Stimulated activated CD8-positive, alpha-beta memory T cell treated with anti-CD3 and anti-CD28 coated beads, Interleukin-2, amount 100 ng/mL, for 1 hour (primary cell): Measurements from ENCODE around the gene ADNP.
"Not testable (repeated sequence)": the region's sequence is repeated elsewhere in the genome, so short reads cannot be mapped to it uniquely, and the experiment has no call there.

Source experiments
- DNase-seq, 2 donors: peaks; one replicate each; pipeline ENCODE4 v3.0.0-alpha.2; 2020; ENCODE audit warnings: low read depth in 2 of 2

The ADNP gene

GRCh38 chr20:50903353-50904051 lies 27.7 kb downstream of the ADNP start:
- DNase-seq: no peak

GRCh38 chr20:50901301-50901700 lies 29.9 kb downstream of the ADNP start:
- DNase-seq: no peak

- no peak for DNase-seq
These were observed 31.0 kb downstream of the ADNP start for GRCh38 chr20:50900261-50900660.

GRCh38 chr20:50898475-50898874 lies 32.8 kb downstream of the ADNP start:
- no peak for DNase-seq

DNA sequence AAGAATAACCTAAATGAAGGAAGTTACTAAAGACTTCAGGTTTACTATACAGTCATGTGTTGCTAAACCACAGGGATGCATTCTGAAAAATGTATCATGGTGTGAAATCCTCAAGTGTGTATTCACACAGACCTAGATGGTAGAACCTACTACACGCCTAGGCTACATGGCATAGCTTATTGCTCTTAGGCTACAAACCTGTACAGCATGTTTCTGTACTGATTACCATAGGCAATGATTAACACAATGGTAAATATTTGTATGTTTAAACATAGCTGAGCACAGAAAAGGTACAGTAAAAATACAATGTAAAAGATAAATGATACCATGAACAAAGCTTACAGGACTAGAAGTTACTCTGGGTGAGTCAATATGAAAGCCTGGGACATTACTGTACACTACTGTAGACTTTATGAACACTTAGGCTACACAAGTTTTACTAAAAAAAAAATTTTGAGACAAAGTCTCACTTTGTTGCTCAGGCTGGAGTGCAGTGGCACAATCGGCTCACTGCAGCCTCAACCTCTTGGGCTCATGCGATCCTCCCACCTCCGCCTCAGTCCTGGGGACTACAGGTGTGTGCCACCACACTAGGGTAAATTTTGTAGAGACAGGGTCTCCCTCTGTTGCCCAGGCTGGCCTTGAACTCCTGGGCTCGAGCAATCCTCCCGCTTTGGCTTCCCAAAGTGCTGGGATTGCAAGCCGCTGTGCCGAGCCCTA lies 36.0 kb downstream of the ADNP start:
- DNase-seq: no peak

GRCh38 chr20:50893620-50894019 lies 37.6 kb downstream of the ADNP start:
- no peak for DNase-seq

- no peak for DNase-seq
These were observed 38.8 kb downstream of the ADNP start for GRCh38 chr20:50892394-50892793.

- no peak for DNase-seq
These were observed 40.1 kb downstream of the ADNP start for GRCh38 chr20:50891138-50891537.

DNA sequence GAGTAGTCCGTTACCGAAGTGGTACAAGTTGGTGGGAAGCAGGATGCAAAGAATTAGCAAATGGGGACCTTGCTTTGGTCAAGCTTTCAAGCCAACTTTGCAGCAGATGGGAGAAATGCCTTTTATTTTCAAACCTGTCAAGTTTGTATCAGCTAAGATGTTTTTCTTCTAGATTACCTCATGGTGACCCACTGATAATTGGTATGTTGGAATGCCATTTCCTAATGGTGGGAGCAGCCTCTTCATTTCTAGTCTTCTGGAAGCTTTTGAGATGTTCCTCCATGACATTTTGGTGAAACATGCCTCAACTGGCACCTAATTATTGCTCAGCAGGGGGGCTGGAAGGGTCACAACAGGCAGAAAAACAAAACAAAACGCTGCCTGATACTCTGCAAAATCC lies 43.7 kb downstream of the ADNP start:
- DNase-seq: no peak

- no peak for DNase-seq
These were observed 45.0 kb downstream of the ADNP start for GRCh38 chr20:50886184-50886790.

GRCh38 chr20:50885781-50886180 lies 45.5 kb downstream of the ADNP start:
- DNase-seq: no peak

DNA sequence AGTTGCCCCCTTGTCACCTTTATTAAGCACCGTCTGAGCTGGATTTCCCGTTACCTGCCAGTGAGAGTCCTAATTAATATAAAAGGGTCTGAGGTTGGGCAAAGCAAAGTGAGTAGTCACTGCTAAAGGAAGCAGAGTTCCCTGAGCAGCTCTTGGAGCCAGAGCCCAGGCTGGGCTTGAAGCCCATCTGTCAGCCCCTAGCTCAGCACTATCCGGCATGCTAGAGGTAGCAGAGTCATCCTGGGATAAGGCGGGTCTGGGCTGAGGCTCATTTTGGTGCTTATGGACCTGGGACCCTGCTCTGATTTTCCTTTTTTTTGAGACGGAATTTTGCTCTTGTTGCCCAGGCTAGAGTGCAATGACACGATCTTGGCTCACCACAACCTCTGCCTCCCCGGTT lies 46.2 kb downstream of the ADNP start:
- DNase-seq: no peak

- DNase-seq: no peak
These were observed 47.4 kb downstream of the ADNP start for GRCh38 chr20:50883856-50884255.

DNA sequence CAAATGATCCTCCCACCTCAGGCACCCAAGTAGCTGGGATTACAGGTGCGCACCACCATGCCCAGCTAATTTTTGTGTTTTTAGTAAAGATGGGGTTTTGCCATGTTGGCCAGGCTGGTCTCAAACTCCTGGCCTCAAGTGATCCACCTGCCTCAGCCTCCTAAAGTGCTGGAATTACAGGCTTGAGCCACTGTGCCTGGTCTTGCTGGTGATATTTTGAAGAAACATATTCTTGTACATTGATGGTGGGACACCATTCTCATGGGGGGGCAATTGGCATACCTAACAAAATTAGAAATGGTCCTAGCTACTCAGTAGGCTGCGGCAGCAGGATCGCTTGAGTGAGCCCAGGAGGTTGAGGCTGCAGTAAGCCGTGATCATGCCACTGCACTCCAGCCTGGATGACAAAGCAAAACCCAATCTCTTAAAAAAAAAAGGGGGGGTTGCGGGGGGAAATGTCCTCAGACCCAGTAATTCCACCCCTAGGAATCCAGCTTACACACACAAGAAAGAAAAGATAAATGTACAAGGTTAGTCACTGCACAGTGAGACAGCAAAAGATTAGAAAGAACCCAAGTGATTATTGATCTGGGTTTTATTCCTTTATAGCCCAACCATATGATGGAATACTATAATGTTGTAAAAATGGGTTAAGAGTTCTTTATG lies 49.3 kb downstream of the ADNP start:
- not testable (repeated sequence) for DNase-seq

DNA sequence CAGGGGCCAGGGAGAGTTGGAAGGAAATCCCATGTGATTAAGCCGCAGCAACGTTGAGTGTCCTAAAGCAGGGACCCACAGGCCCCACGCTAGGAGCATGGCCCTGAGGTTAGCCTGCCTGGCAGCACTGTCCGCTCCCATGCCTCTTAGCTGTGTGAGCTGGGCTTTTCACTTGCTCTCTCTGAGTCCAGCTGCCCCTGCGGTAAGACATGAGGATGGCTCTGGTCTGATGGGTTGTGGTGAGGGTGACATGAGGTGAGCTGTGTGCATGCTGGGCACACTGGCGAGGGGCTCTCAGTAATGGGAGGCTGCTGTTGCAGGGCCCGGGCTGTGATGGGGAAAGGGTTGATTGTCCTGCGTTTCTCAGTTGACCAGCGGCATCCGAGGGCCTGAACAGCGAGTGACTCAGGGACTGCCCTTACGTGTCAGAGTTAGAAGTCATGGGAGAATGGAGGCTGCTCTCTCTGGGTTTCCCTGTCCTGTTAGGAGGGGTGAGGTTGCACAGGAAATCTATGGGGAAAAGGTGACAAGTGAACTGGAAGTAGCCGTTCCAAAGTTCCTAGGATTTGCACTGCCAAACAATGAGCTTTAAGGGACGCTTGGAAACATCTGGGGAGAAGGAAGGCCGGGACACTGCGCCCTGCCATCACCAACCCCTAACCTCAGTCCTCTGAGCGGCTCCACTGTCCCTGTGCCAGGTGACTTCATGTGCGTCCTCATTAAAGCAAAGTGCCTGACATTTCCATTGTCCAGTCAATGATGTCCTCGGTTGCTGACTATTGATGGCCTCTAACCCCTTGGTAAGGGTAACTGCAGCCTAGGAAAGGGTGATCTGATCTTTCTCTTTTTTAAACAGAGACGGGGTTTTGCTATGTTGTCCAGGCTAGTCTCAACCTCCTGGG lies 51.3 kb downstream of the ADNP start:
- no peak for DNase-seq

DNA sequence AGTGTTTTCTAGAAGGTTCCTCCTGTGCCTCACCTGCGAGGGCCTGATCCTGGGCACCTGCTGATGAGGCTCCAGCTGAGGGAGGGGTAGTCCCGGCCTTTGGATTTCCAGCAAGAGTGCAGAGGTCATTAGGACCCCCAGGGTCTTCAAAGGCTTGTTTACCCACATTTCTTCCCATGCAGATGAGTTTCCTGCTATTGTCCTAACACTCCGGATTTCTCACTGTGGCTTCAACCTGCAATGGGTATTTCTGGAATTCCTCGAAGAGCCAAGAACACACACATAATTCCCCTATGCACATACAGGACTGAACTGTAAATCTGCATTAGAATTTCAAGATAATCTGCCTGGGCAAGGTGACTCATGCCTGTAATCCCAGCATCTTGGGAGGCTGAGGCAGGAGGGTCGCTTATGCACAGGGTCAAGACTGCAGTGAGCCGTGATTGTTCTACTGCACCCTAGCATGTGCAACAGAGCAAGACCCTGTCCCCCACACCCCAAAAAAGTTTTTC lies 53.9 kb downstream of the ADNP start:
- DNase-seq: no peak

DNA sequence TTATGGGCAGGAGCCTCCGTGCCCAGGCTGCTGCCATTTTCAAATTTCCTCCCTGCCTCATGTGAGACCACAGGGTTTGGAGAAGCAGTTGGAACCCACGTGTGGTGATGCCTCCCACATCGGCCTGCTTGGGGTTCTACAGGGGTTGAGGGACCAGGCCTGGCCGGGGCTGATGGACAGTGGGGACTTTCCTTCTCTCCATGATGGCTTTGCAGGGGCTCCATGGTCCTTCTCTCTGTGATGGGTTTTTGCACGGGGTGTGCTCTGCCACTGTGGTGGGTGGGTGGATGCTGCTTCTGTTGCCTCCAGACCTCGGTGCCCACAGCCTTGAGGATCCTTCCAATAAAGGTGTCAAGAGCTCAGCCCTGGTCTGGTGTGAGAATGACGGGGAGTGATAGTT lies 54.4 kb downstream of the ADNP start:
- no peak for DNase-seq

DNA sequence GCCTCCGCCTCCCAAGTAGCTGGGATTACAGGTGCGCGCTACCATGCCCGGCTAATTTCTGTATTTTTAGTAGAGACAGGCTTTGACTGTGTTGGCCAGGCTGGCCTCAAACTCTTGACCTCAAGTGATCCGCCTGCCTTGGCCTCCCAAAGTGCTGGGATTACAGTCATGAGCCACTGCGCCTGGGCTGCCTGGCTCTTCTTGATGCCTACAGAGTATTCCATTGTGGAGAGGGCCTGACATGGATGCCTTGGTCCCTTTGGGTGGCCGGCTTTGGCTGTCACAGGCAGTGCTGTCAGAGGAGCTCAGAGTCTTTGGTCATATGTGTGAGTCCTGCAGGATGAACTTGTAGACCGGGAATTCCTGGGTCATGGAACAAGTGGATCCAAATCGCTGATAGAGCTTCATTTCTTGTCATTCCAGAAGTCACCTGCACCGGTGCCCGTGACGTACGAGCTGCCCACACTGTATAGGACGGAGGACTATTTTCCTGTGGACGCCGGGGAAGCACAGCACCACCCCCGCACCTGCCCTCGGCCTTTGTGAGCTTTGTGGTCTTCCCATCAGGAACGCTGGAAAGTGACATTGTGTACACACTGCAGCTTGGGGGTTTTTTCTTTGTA lies 55.1 kb downstream of the ADNP start:
- DNase-seq: no peak

- DNase-seq: no peak
These were observed 56.2 kb downstream of the ADNP start for GRCh38 chr20:50874758-50875665.
